ENCODE measurements around the gene CMTR1.

- TF ChIP-seq CTCF (IDR thresholded peaks at IDR 0.05; ENCODE audit: poor library complexity, severe bottlenecking): no peak
- no peak for TF ChIP-seq RAD21 (conservative IDR thresholded peaks at IDR 0.05)
- TF ChIP-seq EP300 (conservative IDR thresholded peaks at IDR 0.05; ENCODE audit: poor library complexity, severe bottlenecking): no peak
- TF ChIP-seq SMC3 (conservative IDR thresholded peaks at IDR 0.05; ENCODE audit: poor library complexity): no peak
- TF ChIP-seq EZH2 (IDR thresholded peaks at IDR 0.05; ENCODE audit: borderline replicate concordance, insufficient read depth, low read length, poor library complexity, severe bottlenecking): no peak
Observed at GRCh38 chr6:37463110-37463509, 30.1 kb downstream of the CMTR1 start.

Data from neural cell (in vitro differentiated cells).